Sigmoid colon (tissue), 4 donors: ENCODE results near the gene ETAA1.

Experiments used
- POLR2A ChIP-seq, 2 donors: fragments of 450-650 bp; IDR thresholded peaks; one replicate each; pipeline ENCODE4 v1.6.1; 2016; ENCODE audit warnings: antibody characterized with exemption in 2 of 2, mild to moderate bottlenecking in 2 of 2, moderate library complexity in 2 of 2
- POLR2AphosphoS5 ChIP-seq, 4 donors: sonication (generic); formaldehyde crosslinking; IDR thresholded peaks; one replicate each; pipeline ENCODE4 v1.6.1; 2017; ENCODE audit warnings: antibody characterized with exemption in 4 of 4
- TF ChIP-seq, protein P1 (sequence below), 4 experiments: fragments of 450-650 bp in 3 of 4; fragments of 200-600 bp in 1 of 4; IDR thresholded peaks; one replicate each; pipeline ENCODE4 v1.5.1; 2016 to 2019; ENCODE audit warnings: antibody characterized with exemption in 4 of 4, mild to moderate bottlenecking in 3 of 4, moderate library complexity in 2 of 4

DNA sequence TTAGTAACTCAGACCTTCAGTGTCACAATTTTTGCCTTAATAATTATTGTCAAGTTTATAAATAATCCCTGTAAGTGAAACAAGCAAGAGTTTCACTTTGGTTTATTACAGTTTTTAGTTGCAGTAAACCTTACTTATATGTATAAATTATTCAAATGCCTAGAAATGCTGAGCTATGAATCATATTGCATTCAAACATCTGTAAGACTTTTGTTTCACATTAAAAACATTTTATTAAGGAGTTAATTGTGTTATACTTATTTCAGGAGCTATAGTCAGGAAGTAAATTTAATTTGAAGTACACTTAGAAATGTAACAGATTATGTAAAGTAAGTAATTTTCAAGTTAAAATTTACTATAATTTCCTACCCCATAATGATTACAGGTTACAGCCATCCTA is 3.9 kb upstream of the ETAA1 start:
- TF ChIP-seq, protein P1, sequence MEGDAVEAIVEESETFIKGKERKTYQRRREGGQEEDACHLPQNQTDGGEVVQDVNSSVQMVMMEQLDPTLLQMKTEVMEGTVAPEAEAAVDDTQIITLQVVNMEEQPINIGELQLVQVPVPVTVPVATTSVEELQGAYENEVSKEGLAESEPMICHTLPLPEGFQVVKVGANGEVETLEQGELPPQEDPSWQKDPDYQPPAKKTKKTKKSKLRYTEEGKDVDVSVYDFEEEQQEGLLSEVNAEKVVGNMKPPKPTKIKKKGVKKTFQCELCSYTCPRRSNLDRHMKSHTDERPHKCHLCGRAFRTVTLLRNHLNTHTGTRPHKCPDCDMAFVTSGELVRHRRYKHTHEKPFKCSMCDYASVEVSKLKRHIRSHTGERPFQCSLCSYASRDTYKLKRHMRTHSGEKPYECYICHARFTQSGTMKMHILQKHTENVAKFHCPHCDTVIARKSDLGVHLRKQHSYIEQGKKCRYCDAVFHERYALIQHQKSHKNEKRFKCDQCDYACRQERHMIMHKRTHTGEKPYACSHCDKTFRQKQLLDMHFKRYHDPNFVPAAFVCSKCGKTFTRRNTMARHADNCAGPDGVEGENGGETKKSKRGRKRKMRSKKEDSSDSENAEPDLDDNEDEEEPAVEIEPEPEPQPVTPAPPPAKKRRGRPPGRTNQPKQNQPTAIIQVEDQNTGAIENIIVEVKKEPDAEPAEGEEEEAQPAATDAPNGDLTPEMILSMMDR (IDR thresholded peaks at IDR 0.05): no peak
- TF ChIP-seq POLR2A (IDR thresholded peaks at IDR 0.05) (no peak), POLR2AphosphoS5 (IDR thresholded peaks at IDR 0.05) (no peak)
